Stimulated activated naive B cell treated with anti-CD40 and anti-IgM and Interleukin-4, amounts not matched to agents 10 μg/mL and 1 μg/mL and 100 μg/mL, for 72 hours (primary cell): Measurements from ENCODE around the gene SEC63.
A peak's percentile ranks its signal among the peaks of the same experiment; 100 is the strongest.
"Not testable (repeated sequence)": the region's sequence is repeated elsewhere in the genome, so short reads cannot be mapped to it uniquely, and the experiment has no call there.

ENCODE experiments used
- ATAC-seq, 2 donors: fragments of 150-1000 bp; cut with Tn5 transposase; replicated peaks; 2 replicates each; pipeline ENCODE4 v1.10.0; 2021; ENCODE audit warnings: moderate library complexity in 1 of 2
- DNase-seq: peaks from one replicate; pipeline ENCODE4 v3.0.0; 2021
- H3K27ac Mint-ChIP-seq: one replicate; pipeline ENCODE4 v1.8.0; 2022; ENCODE audit warnings: mild to moderate bottlenecking, mixed read lengths
- H3K27me3 Mint-ChIP-seq, 2 donors: one replicate each; pipeline ENCODE4 v1.8.0; 2022; ENCODE audit warnings: mixed read lengths in 2 of 2
- H3K36me3 Mint-ChIP-seq, 2 donors: one replicate each; pipeline ENCODE4 v1.8.0; 2022; ENCODE audit warnings: mixed read lengths in 2 of 2, mild to moderate bottlenecking in 1 of 2
- H3K4me1 Mint-ChIP-seq, 2 donors: one replicate each; pipeline ENCODE4 v1.8.0; 2022; ENCODE audit warnings: mixed read lengths in 2 of 2, mild to moderate bottlenecking in 1 of 2
- H3K4me3 Mint-ChIP-seq, 2 donors: one replicate each; pipeline ENCODE4 v1.8.0; 2022; ENCODE audit warnings: mild to moderate bottlenecking in 2 of 2, mixed read lengths in 2 of 2, moderate library complexity in 1 of 2
- H3K9me3 Mint-ChIP-seq, 2 donors: one replicate each; pipeline ENCODE4 v1.8.0; 2022; ENCODE audit warnings: mixed read lengths in 2 of 2, mild to moderate bottlenecking in 1 of 2

Gene SEC63, protein sequence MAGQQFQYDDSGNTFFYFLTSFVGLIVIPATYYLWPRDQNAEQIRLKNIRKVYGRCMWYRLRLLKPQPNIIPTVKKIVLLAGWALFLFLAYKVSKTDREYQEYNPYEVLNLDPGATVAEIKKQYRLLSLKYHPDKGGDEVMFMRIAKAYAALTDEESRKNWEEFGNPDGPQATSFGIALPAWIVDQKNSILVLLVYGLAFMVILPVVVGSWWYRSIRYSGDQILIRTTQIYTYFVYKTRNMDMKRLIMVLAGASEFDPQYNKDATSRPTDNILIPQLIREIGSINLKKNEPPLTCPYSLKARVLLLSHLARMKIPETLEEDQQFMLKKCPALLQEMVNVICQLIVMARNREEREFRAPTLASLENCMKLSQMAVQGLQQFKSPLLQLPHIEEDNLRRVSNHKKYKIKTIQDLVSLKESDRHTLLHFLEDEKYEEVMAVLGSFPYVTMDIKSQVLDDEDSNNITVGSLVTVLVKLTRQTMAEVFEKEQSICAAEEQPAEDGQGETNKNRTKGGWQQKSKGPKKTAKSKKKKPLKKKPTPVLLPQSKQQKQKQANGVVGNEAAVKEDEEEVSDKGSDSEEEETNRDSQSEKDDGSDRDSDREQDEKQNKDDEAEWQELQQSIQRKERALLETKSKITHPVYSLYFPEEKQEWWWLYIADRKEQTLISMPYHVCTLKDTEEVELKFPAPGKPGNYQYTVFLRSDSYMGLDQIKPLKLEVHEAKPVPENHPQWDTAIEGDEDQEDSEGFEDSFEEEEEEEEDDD

DNA sequence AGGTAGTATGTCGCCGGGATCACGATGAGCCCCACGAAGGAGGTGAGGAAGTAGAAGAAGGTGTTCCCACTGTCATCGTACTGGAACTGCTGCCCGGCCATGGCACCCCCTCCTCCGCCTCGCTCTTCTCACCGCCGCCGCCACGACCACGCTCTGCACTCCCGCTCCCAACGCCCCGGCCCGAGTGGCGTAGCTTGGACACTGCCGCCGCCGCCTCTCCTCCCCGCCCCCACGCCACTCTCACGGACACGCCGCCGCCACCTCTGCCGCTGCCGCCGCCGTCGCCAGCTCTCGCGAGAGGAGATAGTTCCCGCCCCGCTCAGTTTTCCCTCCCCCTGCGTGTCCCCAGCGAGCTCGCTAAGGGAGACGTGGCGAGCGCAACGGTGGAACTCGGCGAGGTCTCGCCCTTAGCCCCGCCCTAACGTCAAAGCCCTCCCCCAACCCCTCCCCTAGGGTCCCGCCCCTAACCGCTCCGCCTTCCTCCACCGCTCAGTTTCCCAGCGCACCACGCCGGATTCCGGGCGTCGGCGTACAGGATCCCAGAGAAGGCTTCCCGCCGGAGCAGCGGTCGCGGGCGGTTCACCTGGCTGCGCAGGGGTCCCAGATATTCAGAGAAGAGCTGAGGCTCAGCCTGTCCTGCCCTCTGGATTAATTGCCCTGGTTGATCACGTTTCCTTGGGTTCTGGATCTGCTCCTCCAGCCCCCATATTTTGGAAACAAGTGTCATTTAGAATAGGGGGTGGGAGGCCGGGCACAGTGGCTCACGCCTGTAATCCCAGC lies at the start of gene SEC63:
Gene SEC63 (minus strand): TSS at position 300 of the 780 bp plus-strand sequence. CDS start 199 bp downstream, at position 101.
- DNase-seq = peak; percentile 97
- H3K9me3 Mint-ChIP-seq = no peaks in the 10 kb centered on the region
- ATAC-seq = peak; percentile 94 to 97
- H3K27ac Mint-ChIP-seq = peak within 1 kb of the TSS; percentile 99
- peak within 1 kb of the TSS; percentile 97 to 98 for H3K4me3 Mint-ChIP-seq
- H3K36me3 Mint-ChIP-seq = peaks cover 6 to 17% of the 10 kb centered on the region in 2 donors
- H3K27me3 Mint-ChIP-seq = no peaks in the 10 kb centered on the region
- H3K4me1 Mint-ChIP-seq = peaks cover 9 to 23% of the 10 kb centered on the region in 2 donors

DNA sequence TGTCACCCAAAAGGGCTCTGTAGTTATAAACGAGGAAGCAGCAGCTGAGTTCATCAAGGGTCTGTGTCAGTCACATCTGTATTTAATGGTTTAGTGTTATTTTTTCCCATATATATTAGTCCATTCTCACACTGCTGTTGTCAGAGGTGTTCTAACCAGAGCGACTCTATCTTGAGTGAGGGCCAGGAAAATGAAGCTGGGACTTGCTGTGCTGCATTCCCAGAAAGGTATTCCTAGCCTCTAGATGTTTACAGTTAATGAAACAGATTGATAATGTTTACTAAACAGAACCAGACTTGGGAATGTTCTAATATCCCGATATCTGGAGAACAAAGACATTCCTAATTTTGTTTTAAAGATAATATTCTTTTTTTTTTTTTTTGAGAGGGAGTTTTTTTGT lies 48.0 kb upstream of the SEC63 start:
- Mint-ChIP-seq H3K9me3 (peaks cover 11 to 17% of the 10 kb centered on the region in 2 donors), H3K4me3 (no peak overlapping the region), H3K27ac (no peak overlapping the region), H3K36me3 (peaks cover 10 to 15% of the 10 kb centered on the region in 2 donors), H3K4me1 (peaks cover 0 to 10% of the 10 kb centered on the region in 2 donors), H3K27me3 (peaks cover 0 to 7% of the 10 kb centered on the region in 2 donors)
- DNase-seq = no peak
- no peak for ATAC-seq

DNA sequence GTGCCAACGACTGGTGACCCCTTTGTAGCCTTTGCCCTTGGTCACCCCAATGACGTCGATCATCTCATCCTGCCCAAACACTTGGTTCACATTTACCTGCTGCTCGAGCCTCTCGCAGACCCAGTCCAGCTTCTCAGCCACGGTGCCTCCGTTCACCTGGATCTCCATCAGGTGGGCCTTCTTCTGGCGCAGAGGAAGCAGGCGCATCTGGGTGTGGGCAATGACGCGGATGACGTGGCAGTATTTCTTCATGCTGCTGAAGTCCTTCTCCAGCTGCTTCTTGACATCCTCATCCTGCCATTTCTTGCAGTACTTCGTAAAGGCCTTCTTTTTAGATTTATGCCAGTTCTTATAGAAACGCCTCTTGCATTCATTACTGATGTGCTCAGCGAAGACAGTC lies 46.9 kb upstream of the SEC63 start:
- H3K27me3 Mint-ChIP-seq = peaks cover 0 to 7% of the 10 kb centered on the region in 2 donors
- ATAC-seq = no peak

DNA sequence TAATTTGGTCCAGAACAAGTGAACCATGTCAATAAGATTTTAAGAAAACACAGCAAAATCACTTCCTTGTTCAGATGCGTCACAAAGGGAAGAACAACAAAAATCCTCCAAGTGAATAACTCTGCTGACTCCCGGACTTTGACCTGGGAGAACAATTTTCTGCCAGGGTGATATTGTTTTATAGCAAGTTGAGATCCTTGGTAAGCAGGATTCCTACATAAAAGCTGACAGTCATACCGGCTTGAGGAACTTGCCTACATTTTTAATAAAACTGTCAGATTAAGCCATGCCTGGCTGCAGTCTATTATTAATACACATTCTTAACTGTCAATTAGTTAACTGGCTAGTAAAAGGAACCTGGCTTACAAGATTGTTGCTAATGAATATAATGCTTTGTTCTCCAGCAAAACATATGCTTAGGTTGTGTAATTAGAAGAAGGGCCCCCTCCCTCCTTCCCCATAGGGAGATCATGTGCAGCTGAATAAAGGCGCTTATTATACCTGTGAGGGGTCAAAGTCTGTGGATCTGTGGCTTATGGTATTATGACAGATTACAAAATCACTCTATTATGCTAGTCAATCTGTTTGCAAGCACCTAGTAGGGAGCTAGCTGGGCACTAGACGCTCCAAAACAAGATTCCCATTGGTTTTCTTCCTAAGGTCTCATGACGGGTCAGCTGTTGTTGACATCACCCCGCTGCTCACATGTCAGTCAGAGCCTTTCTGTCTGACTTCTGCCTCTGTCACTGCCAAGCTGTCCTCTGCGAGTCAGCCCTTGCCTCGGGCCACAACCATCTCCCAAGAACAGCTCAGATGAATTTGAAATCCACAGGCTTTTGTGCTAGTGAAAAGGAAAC lies 44.6 kb upstream of the SEC63 start:
- H3K4me1 Mint-ChIP-seq = peaks cover 0 to 10% of the 10 kb centered on the region in 2 donors
- no peak for ATAC-seq
- no peak overlapping the region for H3K4me3 Mint-ChIP-seq
- no peak overlapping the region for H3K27ac Mint-ChIP-seq
- no peaks in the 10 kb centered on the region for H3K36me3 Mint-ChIP-seq
- H3K27me3 Mint-ChIP-seq = no peaks in the 10 kb centered on the region
- H3K9me3 Mint-ChIP-seq = peaks cover 0 to 2% of the 10 kb centered on the region in 2 donors
- DNase-seq = no peak

More for the DNA sequence above, 46.9 kb upstream of the SEC63 start:
- DNase-seq = no peak
- Mint-ChIP-seq H3K4me1 (peaks cover 0 to 10% of the 10 kb centered on the region in 2 donors), H3K27ac (no peak overlapping the region), H3K9me3 (peaks cover 10 to 17% of the 10 kb centered on the region in 2 donors), H3K36me3 (peaks cover 10 to 15% of the 10 kb centered on the region in 2 donors), H3K4me3 (no peak overlapping the region)

DNA sequence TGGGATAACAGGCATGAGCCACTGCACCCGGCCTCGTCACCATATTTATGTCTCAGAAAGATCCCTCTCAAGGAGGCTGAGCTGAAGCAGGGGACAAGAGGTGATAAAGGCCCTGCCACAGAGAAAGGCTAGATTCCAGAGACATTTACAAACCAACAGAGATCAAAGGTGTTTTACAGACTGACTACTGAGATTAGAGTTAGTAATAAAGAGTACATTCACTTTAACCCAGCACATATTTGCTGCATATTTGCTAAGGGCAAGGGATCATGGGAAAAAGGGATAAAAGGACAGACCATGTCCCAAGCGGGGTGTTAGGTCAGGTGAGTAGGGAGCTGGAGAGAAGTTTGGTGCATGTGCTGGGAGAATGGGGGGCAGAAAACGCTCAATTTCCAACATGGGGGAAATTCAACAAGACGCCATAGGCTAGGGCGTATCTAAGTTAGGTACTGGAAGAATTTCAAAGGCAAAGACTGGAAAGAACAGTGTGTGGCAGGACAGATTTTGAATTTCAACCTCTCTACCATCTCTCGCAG lies 43.8 kb upstream of the SEC63 start:
- H3K9me3 Mint-ChIP-seq = no peaks in the 10 kb centered on the region
- no peak for DNase-seq
- ATAC-seq = no peak

DNA sequence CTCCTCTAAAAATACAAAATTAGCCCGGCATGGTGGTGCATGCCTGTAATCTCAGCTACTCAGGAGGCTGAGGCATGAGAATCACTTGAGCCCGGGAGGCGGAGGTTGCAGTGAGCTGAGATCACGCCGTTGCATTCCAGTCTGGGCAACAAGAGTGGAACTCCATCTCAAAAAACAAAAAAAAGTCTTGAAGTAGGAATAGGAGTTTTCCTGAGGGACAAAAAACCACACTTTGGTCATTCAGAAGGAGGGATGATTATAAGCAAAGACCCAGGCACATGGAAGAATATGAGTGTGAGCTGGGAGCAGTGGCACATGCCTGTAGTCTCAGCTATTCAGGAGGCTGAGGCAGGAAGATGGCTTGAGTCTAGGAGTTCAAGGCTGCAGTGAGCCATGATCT lies 42.3 kb upstream of the SEC63 start:
- H3K4me1 Mint-ChIP-seq, H3K27ac Mint-ChIP-seq, H3K9me3 Mint-ChIP-seq, DNase-seq, H3K4me3 Mint-ChIP-seq, ATAC-seq, H3K36me3 Mint-ChIP-seq, H3K27me3 Mint-ChIP-seq: not testable (repeated sequence)

More for the DNA sequence above, 43.8 kb upstream of the SEC63 start:
- Mint-ChIP-seq H3K4me3 (no peak overlapping the region), H3K27ac (no peak overlapping the region), H3K27me3 (no peaks in the 10 kb centered on the region), H3K36me3 (no peaks in the 10 kb centered on the region), H3K4me1 (peaks cover 0 to 10% of the 10 kb centered on the region in 2 donors)

DNA sequence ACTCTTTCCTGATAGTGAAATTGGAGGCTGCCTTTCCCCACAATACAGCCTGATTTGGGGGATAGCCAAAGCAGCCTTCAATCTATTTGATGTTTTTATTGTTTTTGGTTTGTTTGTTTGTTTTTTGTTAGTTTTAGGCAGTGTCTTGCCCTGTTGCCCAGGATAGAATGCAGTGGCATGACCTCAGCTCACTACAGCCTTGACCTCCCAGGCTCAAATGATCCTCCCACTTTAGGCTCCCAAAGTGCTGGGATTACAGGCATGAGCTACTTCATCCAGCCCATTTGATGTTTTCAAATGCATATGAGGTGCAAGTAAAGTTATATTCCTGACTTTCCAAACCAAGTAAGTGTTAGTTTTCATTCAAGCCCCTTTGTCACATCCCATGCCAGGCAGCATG lies 41.3 kb upstream of the SEC63 start:
- DNase-seq (no peak), ATAC-seq (no peak)
- Mint-ChIP-seq H3K36me3 (no peaks in the 10 kb centered on the region), H3K27me3 (no peaks in the 10 kb centered on the region), H3K27ac (no peak overlapping the region), H3K4me1 (peaks cover 0 to 10% of the 10 kb centered on the region in 2 donors), H3K4me3 (no peak overlapping the region), H3K9me3 (no peaks in the 10 kb centered on the region)

DNA sequence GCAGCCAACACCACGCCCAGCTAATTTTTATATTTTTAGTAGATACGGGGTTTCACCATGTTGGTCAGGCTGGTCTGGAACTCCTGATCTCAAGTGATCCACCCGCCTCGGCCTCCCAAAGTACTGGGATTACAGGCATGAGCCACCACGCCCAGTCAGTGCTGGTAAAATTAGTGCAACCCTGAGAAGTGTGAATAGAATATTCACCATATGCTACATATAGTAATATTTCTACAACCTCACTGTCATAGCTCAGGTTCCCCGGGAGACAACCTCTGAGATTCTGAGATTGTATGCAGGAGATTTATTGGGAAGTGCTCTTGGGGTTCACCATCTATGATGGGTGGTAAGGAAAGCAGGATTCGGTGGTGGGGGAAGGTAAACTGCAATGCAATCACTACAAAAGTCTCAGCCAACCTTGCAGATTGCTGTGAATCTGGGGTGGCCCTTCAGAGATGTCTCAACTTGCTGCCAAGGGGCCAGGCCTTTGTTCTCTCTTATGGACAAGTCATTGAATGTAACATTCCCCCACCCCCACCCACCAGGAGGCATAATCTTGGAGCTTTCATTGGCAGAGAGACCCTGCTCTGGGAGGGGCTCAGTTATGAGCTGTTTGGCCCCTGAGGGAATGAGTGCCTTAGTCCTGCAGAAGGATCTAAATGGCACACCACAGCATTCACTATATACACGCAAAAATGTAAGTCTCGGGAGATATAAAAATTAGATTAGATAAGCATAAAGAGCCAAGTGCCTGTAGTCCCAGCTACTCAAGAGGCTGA lies 34.0 kb upstream of the SEC63 start:
- DNase-seq = no peak
- Mint-ChIP-seq H3K9me3 (no peaks in the 10 kb centered on the region), H3K27ac (no peak overlapping the region), H3K4me3 (no peak overlapping the region), H3K27me3 (no peaks in the 10 kb centered on the region), H3K4me1 (peaks cover 8 to 12% of the 10 kb centered on the region in 2 donors), H3K36me3 (no peaks in the 10 kb centered on the region)
- no peak for ATAC-seq

DNA sequence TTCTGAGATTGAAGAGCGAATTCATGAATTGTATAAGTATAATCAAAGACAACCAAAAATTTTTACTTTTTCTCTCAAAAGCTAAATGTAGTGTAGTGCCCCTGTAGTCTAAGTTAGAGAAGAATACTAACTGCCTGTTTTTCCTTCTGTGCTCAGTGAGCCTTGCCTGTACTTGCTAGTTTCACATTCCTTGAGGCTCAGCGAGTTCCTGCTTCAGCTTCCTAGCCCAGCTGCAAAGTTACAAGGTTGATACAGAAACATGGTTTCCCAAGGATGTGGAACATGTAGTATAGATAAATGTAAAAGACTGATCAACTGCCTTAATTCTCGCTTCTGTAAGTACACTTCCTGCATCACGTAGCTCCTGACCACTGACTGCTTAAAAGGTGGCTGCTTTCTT lies 33.1 kb upstream of the SEC63 start:
- DNase-seq (no peak), ATAC-seq (no peak)
- H3K27ac Mint-ChIP-seq = no peak overlapping the region
- H3K4me3 Mint-ChIP-seq = peak overlapping the region in 1 of 2 donors; percentile 5
- no peaks in the 10 kb centered on the region for H3K9me3 Mint-ChIP-seq
- H3K4me1 Mint-ChIP-seq = peaks cover 8 to 12% of the 10 kb centered on the region in 2 donors
- H3K27me3 Mint-ChIP-seq = no peaks in the 10 kb centered on the region
- no peaks in the 10 kb centered on the region for H3K36me3 Mint-ChIP-seq

DNA sequence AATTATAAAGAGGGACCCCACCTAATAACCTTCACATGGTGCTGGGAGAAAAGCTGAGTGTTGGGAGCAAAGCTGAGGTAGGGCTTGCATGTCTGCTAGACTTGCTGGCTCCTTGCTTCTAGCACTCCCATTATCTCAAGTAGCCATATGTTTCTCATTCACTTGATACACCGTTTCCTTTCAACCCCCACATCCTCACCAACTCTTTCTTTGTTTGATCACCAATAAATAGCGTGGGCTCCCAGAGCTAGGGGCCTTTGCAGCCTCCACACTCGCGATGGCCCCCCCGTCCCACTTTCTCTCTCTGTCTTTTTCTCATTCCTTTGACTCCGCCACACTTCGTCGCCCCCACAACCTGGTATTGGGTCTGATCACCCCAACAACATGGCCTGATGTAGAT lies 32.6 kb upstream of the SEC63 start:
- not testable (repeated sequence) for DNase-seq, H3K9me3 Mint-ChIP-seq, ATAC-seq, H3K4me3 Mint-ChIP-seq, H3K27me3 Mint-ChIP-seq, H3K27ac Mint-ChIP-seq, H3K36me3 Mint-ChIP-seq
- H3K4me1 Mint-ChIP-seq = peaks cover 8 to 12% of the 10 kb centered on the region in 2 donors

DNA sequence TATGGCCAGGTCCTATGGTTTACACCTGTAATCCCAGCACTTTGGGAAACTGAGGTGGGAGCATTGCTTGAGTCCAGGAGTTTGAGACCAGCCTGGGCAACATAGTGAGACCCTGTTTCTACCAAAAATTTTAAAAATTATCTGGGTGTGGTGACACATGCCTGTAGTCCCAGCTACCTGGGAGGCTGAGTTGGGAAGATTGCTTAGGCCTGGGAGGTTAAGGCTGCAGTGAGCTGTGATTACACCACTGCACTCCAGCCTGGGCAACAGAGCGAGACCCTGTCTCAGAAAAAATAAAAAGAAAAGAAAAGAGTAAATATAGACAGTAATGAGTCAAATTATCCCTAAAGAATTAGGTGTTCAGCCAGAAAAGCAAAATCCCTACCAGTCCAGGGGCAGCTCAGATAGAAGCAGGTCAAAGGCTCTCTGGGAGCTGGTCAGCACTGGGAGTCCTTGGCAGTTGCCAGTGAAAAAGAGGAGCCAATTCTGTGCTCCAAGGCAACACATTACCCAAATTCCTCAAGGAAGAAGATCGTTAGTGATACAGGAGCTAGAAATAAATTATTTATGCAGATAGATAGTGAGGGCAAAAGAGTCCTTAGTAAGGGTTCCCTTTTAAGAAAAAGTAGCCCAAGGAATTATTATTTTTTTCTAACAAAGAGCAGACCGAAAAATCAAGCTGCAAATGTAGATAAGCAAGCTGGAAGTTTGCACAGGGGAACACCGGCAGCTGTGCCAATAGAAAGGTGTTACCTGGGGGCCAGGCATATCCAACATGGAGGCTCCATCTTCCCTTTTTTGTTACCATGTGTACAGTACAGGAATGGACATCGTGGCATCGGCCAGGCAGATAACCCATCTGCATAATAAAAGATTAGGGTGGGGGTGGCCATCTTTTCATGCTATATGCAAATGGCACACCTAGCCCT lies 31.4 kb upstream of the SEC63 start:
- no peaks in the 10 kb centered on the region for H3K9me3 Mint-ChIP-seq
- peaks cover 0 to 1% of the 10 kb centered on the region in 2 donors for H3K36me3 Mint-ChIP-seq
- no peaks in the 10 kb centered on the region for H3K27me3 Mint-ChIP-seq
- H3K4me3 Mint-ChIP-seq = no peak overlapping the region
- ATAC-seq (no peak), DNase-seq (no peak)
- H3K4me1 Mint-ChIP-seq = peaks cover 8 to 12% of the 10 kb centered on the region in 2 donors
- peak overlapping the region; percentile 28 for H3K27ac Mint-ChIP-seq

DNA sequence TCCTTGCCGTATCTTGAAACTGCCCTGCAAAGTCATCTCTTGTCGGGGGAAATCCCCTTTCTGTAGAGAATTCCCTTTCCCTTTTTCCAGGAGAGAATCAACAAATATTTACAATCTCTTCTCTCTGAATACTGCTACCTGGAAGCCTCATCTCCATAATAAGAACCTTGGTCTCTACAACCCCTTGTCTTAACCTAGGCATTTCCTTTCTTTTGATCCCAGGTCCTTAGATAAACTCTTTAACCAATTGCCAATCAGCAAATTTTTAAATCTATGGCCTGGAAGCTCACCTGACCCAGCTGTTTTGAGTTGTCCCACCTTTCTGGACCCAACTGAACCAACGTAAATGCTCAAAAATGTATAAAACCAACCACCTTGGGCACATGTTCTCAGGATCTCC lies 30.6 kb upstream of the SEC63 start:
- ATAC-seq (no peak), DNase-seq (no peak)
- no peak overlapping the region for H3K4me3 Mint-ChIP-seq
- H3K4me1 Mint-ChIP-seq = peaks cover 8 to 12% of the 10 kb centered on the region in 2 donors
- peaks cover 0 to 1% of the 10 kb centered on the region in 2 donors for H3K36me3 Mint-ChIP-seq
- H3K9me3 Mint-ChIP-seq = no peaks in the 10 kb centered on the region
- no peak overlapping the region for H3K27ac Mint-ChIP-seq
- no peaks in the 10 kb centered on the region for H3K27me3 Mint-ChIP-seq
